Mucosa of rectum (tissue), 2 donors: Measurements from ENCODE around the gene PGLYRP3.
"Not testable (repeated sequence)": the region's sequence is repeated elsewhere in the genome, so short reads cannot be mapped to it uniquely, and the experiment has no call there.

ENCODE experiments used
- H3K27ac ChIP-seq, 2 donors: one replicate each; pipeline ENCODE4 v1.7.0; 2013; ENCODE audit warnings: inconsistent platforms in 2 of 2, low read depth in 2 of 2, low read length in 2 of 2
- H3K27me3 ChIP-seq, 2 donors: one replicate each; pipeline ENCODE4 v1.7.0; 2013; ENCODE audit warnings: low read length in 2 of 2; ENCODE audit not compliant: control insufficient read depth in 2 of 2, insufficient read depth in 2 of 2
- H3K36me3 ChIP-seq, 2 donors: one replicate each; pipeline ENCODE4 v1.7.0; 2013; ENCODE audit warnings: low read length in 2 of 2; ENCODE audit not compliant: control insufficient read depth in 2 of 2, insufficient read depth in 2 of 2
- H3K4me1 ChIP-seq, 2 donors: one replicate each; pipeline ENCODE4 v1.7.0; 2013; ENCODE audit warnings: low read length in 2 of 2, mild to moderate bottlenecking in 1 of 2; ENCODE audit not compliant: control insufficient read depth in 2 of 2, insufficient read depth in 2 of 2
- H3K4me3 ChIP-seq, 2 donors: one replicate each; pipeline ENCODE4 v1.7.0; 2013; ENCODE audit warnings: low read length in 2 of 2
- H3K9ac ChIP-seq, 2 donors: one replicate each; pipeline ENCODE4 v1.7.0; 2013; ENCODE audit warnings: low read length in 2 of 2, low read depth in 1 of 2, mild to moderate bottlenecking in 1 of 2
- H3K9me3 ChIP-seq, 2 donors: one replicate each; pipeline ENCODE4 v1.7.0; 2013; ENCODE audit warnings: low read length in 2 of 2; ENCODE audit not compliant: control insufficient read depth in 2 of 2
- donor health status: healthy.
- donor health status: Normal muscosa, but diverticular disease.

The PGLYRP3 gene

GRCh38 chr1:153347856-153348255 is 35.1 kb upstream of the PGLYRP3 start:
- H3K36me3 ChIP-seq: no peaks in the 10 kb centered on the region
- H3K9ac ChIP-seq: no peak overlapping the region
- no peak overlapping the region for H3K27ac ChIP-seq
- no peaks in the 10 kb centered on the region for H3K4me1 ChIP-seq
- no peak overlapping the region for H3K4me3 ChIP-seq
- no peaks in the 10 kb centered on the region for H3K9me3 ChIP-seq
- no peaks in the 10 kb centered on the region for H3K27me3 ChIP-seq

DNA sequence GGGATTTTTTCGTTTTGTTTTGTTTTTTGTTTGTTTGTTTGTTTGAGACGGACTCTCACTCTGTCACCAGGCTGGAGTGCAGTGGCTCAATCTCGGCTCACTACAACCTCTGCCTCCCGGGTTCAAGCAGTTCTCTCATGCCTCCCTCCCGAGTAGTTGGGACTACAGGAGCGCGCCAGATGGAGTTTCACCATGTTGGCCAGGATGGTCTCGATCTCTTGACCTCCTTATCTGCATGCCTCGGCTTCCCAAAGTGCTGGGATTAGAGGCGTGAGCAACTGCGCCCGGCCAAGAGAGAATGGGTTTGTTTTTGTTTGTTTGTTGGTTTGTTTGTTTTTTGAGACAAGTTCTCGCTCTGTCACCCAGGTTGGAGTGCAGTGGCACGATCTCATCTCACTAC is 34.3 kb upstream of the PGLYRP3 start:
- not testable (repeated sequence) for H3K9me3 ChIP-seq, H3K4me3 ChIP-seq, H3K36me3 ChIP-seq, H3K27ac ChIP-seq, H3K9ac ChIP-seq, H3K4me1 ChIP-seq, H3K27me3 ChIP-seq

- H3K27me3 ChIP-seq: no peaks in the 10 kb centered on the region
- no peak overlapping the region for H3K4me3 ChIP-seq
- no peaks in the 10 kb centered on the region for H3K9me3 ChIP-seq
- H3K9ac ChIP-seq: no peak overlapping the region
- no peak overlapping the region for H3K27ac ChIP-seq
- H3K36me3 ChIP-seq: no peaks in the 10 kb centered on the region
- no peaks in the 10 kb centered on the region for H3K4me1 ChIP-seq
These were observed 33.4 kb upstream of the PGLYRP3 start for GRCh38 chr1:153346077-153346723.

- no peaks in the 10 kb centered on the region for H3K4me1 ChIP-seq
- no peak overlapping the region for H3K9ac ChIP-seq
- no peaks in the 10 kb centered on the region for H3K27me3 ChIP-seq
- no peaks in the 10 kb centered on the region for H3K9me3 ChIP-seq
- no peak overlapping the region for H3K4me3 ChIP-seq
- no peak overlapping the region for H3K27ac ChIP-seq
- no peaks in the 10 kb centered on the region for H3K36me3 ChIP-seq
These were observed 32.7 kb upstream of the PGLYRP3 start for GRCh38 chr1:153345187-153346076.

DNA sequence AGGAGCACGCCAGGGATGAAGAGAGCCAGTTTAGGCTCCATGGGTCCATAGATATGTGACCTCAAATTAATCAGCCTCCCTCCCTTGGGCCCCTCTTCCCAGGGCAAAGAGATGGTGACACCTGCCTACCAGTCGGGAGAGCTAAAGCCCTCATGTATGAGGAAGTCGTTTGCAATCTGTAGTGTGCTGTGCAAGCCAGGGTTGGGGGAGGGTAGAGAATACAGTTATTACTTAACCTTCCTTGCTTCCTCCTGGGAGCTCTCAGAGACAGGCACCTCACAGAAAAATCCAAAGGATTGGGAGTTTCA is 31.9 kb upstream of the PGLYRP3 start:
- no peak overlapping the region for H3K4me3 ChIP-seq
- H3K36me3 ChIP-seq: no peaks in the 10 kb centered on the region
- no peaks in the 10 kb centered on the region for H3K4me1 ChIP-seq
- no peaks in the 10 kb centered on the region for H3K9me3 ChIP-seq
- H3K27me3 ChIP-seq: no peaks in the 10 kb centered on the region
- H3K9ac ChIP-seq: no peak overlapping the region
- no peak overlapping the region for H3K27ac ChIP-seq

GRCh38 chr1:153343811-153344717 is 31.3 kb upstream of the PGLYRP3 start:
- no peaks in the 10 kb centered on the region for H3K27me3 ChIP-seq
- H3K9me3 ChIP-seq: no peaks in the 10 kb centered on the region
- no peaks in the 10 kb centered on the region for H3K36me3 ChIP-seq
- H3K27ac ChIP-seq: no peak overlapping the region
- H3K9ac ChIP-seq: no peak overlapping the region
- no peak overlapping the region for H3K4me3 ChIP-seq
- no peaks in the 10 kb centered on the region for H3K4me1 ChIP-seq

- Histone ChIP-seq H3K9me3 (no peaks in the 10 kb centered on the region), H3K4me1 (no peaks in the 10 kb centered on the region), H3K27ac (no peak overlapping the region), H3K36me3 (no peaks in the 10 kb centered on the region), H3K27me3 (no peaks in the 10 kb centered on the region), H3K9ac (no peak overlapping the region), H3K4me3 (no peak overlapping the region)
These were observed 30.4 kb upstream of the PGLYRP3 start for GRCh38 chr1:153343040-153343681.

GRCh38 chr1:153342178-153342577 is 29.4 kb upstream of the PGLYRP3 start:
- Histone ChIP-seq H3K9ac (no peak overlapping the region), H3K36me3 (no peaks in the 10 kb centered on the region), H3K27ac (no peak overlapping the region), H3K27me3 (no peaks in the 10 kb centered on the region), H3K9me3 (no peaks in the 10 kb centered on the region), H3K4me3 (no peak overlapping the region), H3K4me1 (no peaks in the 10 kb centered on the region)

DNA sequence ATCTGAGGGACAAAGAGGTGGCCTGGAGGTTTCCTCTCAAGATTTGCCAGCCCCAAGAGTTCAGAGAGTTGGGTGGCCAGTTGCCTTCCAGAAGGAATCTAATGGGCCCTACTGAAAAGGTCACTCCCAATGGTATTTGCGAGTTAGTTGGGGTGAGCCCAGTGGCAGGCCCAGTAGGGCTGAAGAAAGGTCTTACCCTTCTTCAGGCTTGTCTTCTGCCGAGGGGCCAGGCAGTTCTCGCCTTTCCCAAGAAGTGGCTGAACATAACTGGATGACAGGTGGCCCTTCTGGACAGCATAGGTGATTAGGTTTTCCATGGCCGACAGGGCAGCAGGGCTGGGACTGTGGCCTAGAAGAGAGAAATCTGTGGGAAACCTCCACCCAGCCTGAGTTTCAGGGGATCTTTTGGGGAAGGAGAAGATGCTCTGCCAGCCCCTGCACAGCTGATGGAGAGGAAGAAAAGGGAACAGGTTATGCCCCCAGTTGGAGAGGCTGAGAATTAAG is 28.7 kb upstream of the PGLYRP3 start:
- no peaks in the 10 kb centered on the region for H3K9me3 ChIP-seq
- no peaks in the 10 kb centered on the region for H3K27me3 ChIP-seq

More for the DNA sequence above, 28.7 kb upstream of the PGLYRP3 start:
- H3K36me3 ChIP-seq: no peaks in the 10 kb centered on the region
- no peak overlapping the region for H3K4me3 ChIP-seq
- H3K4me1 ChIP-seq: no peaks in the 10 kb centered on the region
- H3K27ac ChIP-seq: no peak overlapping the region
- no peak overlapping the region for H3K9ac ChIP-seq
